ENCODE measurements around the gene RAPGEF1.

Gene RAPGEF1

GRCh38 chr9:131618785-131619184, 121.1 kb downstream of the RAPGEF1 start:
- H3K4me3 ChIP-seq (ENCODE audit: low read depth, low read length) = no peak overlapping the region
- TF ChIP-seq CTCF (IDR thresholded peaks at IDR 0.05; ENCODE audit: low read depth, low read length) = no peak

- no peak overlapping the region for H3K4me3 ChIP-seq (ENCODE audit: low read depth, low read length)
Observed at GRCh38 chr9:131618071-131618479, 121.8 kb downstream of the RAPGEF1 start.

GRCh38 chr9:131617611-131618010, 122.3 kb downstream of the RAPGEF1 start:
- TF ChIP-seq CTCF (IDR thresholded peaks at IDR 0.05; ENCODE audit: low read depth, low read length) = no peak
- no peak overlapping the region for H3K4me3 ChIP-seq (ENCODE audit: low read depth, low read length)

More at GRCh38 chr9:131618071-131618479, 121.8 kb downstream of the RAPGEF1 start:
- TF ChIP-seq CTCF (IDR thresholded peaks at IDR 0.05; ENCODE audit: low read depth, low read length) = no peak

GRCh38 chr9:131616983-131617604, 122.8 kb downstream of the RAPGEF1 start:
- no peak overlapping the region for H3K4me3 ChIP-seq (ENCODE audit: low read depth, low read length)

GRCh38 chr9:131614340-131614915, 125.4 kb downstream of the RAPGEF1 start:
- H3K4me3 ChIP-seq (ENCODE audit: low read depth, low read length) = no peak overlapping the region
- TF ChIP-seq CTCF (IDR thresholded peaks at IDR 0.05; ENCODE audit: low read depth, low read length) = no peak

More at GRCh38 chr9:131616983-131617604, 122.8 kb downstream of the RAPGEF1 start:
- no peak for TF ChIP-seq CTCF (IDR thresholded peaks at IDR 0.05; ENCODE audit: low read depth, low read length)

- no peak overlapping the region for H3K4me3 ChIP-seq (ENCODE audit: low read depth, low read length)
- no peak for TF ChIP-seq CTCF (IDR thresholded peaks at IDR 0.05; ENCODE audit: low read depth, low read length)
Observed at GRCh38 chr9:131613921-131614320, 126.0 kb downstream of the RAPGEF1 start.

- H3K4me3 ChIP-seq (ENCODE audit: low read depth, low read length) = no peak overlapping the region
- TF ChIP-seq CTCF (IDR thresholded peaks at IDR 0.05; ENCODE audit: low read depth, low read length) = no peak
Observed at GRCh38 chr9:131612851-131613250, 127.0 kb downstream of the RAPGEF1 start.
